Sigmoid colon (tissue), 7 donors: ENCODE measurements around the gene ABCC9. TPM values are rescaled to one million over a fixed set of nuclear protein-coding genes. Genes with fewer than 3 reads are reported as not detected.

Source experiments
- DNase-seq: peaks from one replicate; pipeline ENCODE4 v3.0.0-alpha.2; 2019
- H3K27ac ChIP-seq, 4 donors: fragments of 200-600 bp; sonication (generic); one replicate each; pipeline ENCODE4 v1.5.1; 2016 to 2019; ENCODE audit warnings: mild to moderate bottlenecking in 1 of 4
- H3K27me3 ChIP-seq, 3 donors: fragments of 200-600 bp; sonication (generic); one replicate each; pipeline ENCODE4 v1.5.1; 2019; ENCODE audit warnings: mild to moderate bottlenecking in 1 of 3
- H3K36me3 ChIP-seq, 4 donors: fragments of 200-600 bp; sonication (generic); one replicate each; pipeline ENCODE4 v1.5.1; 2016 to 2019
- H3K4me1 ChIP-seq, 4 donors: fragments of 200-600 bp; sonication (generic); one replicate each; pipeline ENCODE4 v1.5.1; 2017 to 2019
- H3K4me3 ChIP-seq, 4 donors: fragments of 200-600 bp; sonication (generic); one replicate each; pipeline ENCODE4 v1.5.1; 2017 to 2019; ENCODE audit warnings: mild to moderate bottlenecking in 2 of 4, moderate library complexity in 1 of 4
- H3K9me3 ChIP-seq, 4 donors: fragments of 200-600 bp in 3 of 4; sonication (generic) in 3 of 4; one replicate each; pipeline versions ENCODE4 v1.5.1 to v1.6.1; 2013 to 2019
- CTCF ChIP-seq, 4 experiments: fragments of 450-650 bp in 3 of 4; fragments of 200-600 bp in 1 of 4; IDR thresholded peaks; one replicate each; pipeline ENCODE4 v1.5.1; 2016 to 2019; ENCODE audit warnings: antibody characterized with exemption in 4 of 4, mild to moderate bottlenecking in 3 of 4, moderate library complexity in 2 of 4
- EP300 ChIP-seq, 4 donors: sonication (generic); formaldehyde crosslinking; IDR thresholded peaks; one replicate each; pipeline ENCODE4 v1.6.1; 2017; ENCODE audit warnings: antibody characterized with exemption in 4 of 4
- POLR2A ChIP-seq, 2 donors: fragments of 450-650 bp; IDR thresholded peaks; one replicate each; pipeline ENCODE4 v1.6.1; 2016; ENCODE audit warnings: antibody characterized with exemption in 2 of 2, mild to moderate bottlenecking in 2 of 2, moderate library complexity in 2 of 2
- POLR2AphosphoS5 ChIP-seq, 4 donors: sonication (generic); formaldehyde crosslinking; IDR thresholded peaks; one replicate each; pipeline ENCODE4 v1.6.1; 2017; ENCODE audit warnings: antibody characterized with exemption in 4 of 4
- WGBS, 2 donors: extraction: QIAGEN DNeasy Blood & Tissue Kit; methylation state at CpG; one replicate each; pipeline ENCODE4 v1.1.7; 2013; 5-methylcytosine and 5-hydroxymethylcytosine counted together
- intact Hi-C: fragments of 100-400 bp; cut with DNase I; formaldehyde crosslinking; loops from one replicate; pipeline ENCODE4 v1.15.1; 2023
- polyA plus RNA-seq, 3 donors: library from polyadenylated mRNA; stranded (reverse); fragments of 200-250 nt; gene quantifications; one replicate each; pipeline ENCODE4 v1.2.3, GENCODE V29; 2013
- total RNA-seq, 4 donors: library from RNA; depleted of rRNA; stranded (reverse); fragments of >200 nt; gene quantifications; one replicate each; pipeline ENCODE4 v1.1.0, GENCODE V29; 2016
- donor health status: healthy with polysubstance abuse.
- donor health status: Bipolar disorder and iron deficiency.
- donor health status: healthy.

The ABCC9 gene
- total and polyA plus RNA-seq, 7 donors = 0.23 to 39.2 (median 28.2) TPM

- H3K4me1 ChIP-seq = peaks cover 0 to 21% (median 18%) of the 10 kb centered on the region in 4 donors
- 80 to 81% methylated on average over 4 of the region's 4 CpGs for WGBS, 2 donors
- H3K27me3 ChIP-seq = no peaks in the 10 kb centered on the region
- peaks cover 0 to 4% (median 0%) of the 10 kb centered on the region in 4 donors for H3K36me3 ChIP-seq
- DNase-seq = no peak
- TF ChIP-seq CTCF (IDR thresholded peaks at IDR 0.05) (no peak), POLR2A (IDR thresholded peaks at IDR 0.05) (no peak), POLR2AphosphoS5 (IDR thresholded peaks at IDR 0.05) (peak; percentile 70 to 85 (median 82)), EP300 (IDR thresholded peaks at IDR 0.05) (peak; percentile 20 to 79 (median 56))
- H3K9me3 ChIP-seq = no peaks in the 10 kb centered on the region
- H3K27ac ChIP-seq = peak overlapping the region; percentile 15 to 68 (median 33)
- no peak overlapping the region for H3K4me3 ChIP-seq
- intact Hi-C loops = no loop called here
Measured at GRCh38 chr12:21882635-21883034, 58.6 kb downstream of the ABCC9 start.

- intact Hi-C loops = no loop called here
- DNase-seq = no peak
Measured at GRCh38 chr12:21881965-21882364, 59.3 kb downstream of the ABCC9 start.

GRCh38 chr12:21879312-21879711, 61.9 kb downstream of the ABCC9 start:
- WGBS, 2 donors = 76 to 85% methylated on average over 1 of the region's 1 CpG
- no peaks in the 10 kb centered on the region for H3K27me3 ChIP-seq
- no peak for DNase-seq
- intact Hi-C loops = no loop called here
- H3K27ac ChIP-seq = no peak overlapping the region
- peaks cover 0 to 21% (median 18%) of the 10 kb centered on the region in 4 donors for H3K4me1 ChIP-seq
- no peak for TF ChIP-seq POLR2AphosphoS5 (IDR thresholded peaks at IDR 0.05)
- no peak for TF ChIP-seq CTCF (IDR thresholded peaks at IDR 0.05)
- no peak for TF ChIP-seq POLR2A (IDR thresholded peaks at IDR 0.05)
- no peak for TF ChIP-seq EP300 (IDR thresholded peaks at IDR 0.05)
- H3K4me3 ChIP-seq = no peak overlapping the region
- H3K36me3 ChIP-seq = peaks cover 0 to 4% (median 0%) of the 10 kb centered on the region in 4 donors
- H3K9me3 ChIP-seq = no peaks in the 10 kb centered on the region

More at GRCh38 chr12:21881965-21882364, 59.3 kb downstream of the ABCC9 start:
- Histone ChIP-seq H3K4me1 (peaks cover 0 to 21% (median 18%) of the 10 kb centered on the region in 4 donors), H3K27me3 (no peaks in the 10 kb centered on the region), H3K4me3 (no peak overlapping the region), H3K36me3 (peaks cover 0 to 4% (median 0%) of the 10 kb centered on the region in 4 donors), H3K9me3 (no peaks in the 10 kb centered on the region), H3K27ac (peak overlapping the region; percentile 15 to 68 (median 33))
- TF ChIP-seq CTCF (IDR thresholded peaks at IDR 0.05) (no peak), POLR2A (IDR thresholded peaks at IDR 0.05) (no peak), POLR2AphosphoS5 (IDR thresholded peaks at IDR 0.05) (no peak), EP300 (IDR thresholded peaks at IDR 0.05) (no peak)
- WGBS, 2 donors = 73 to 87% methylated on average over 4 of the region's 4 CpGs

- H3K4me1 ChIP-seq = peaks cover 0 to 9% (median 9%) of the 10 kb centered on the region in 4 donors
- no peak overlapping the region for H3K4me3 ChIP-seq
- TF ChIP-seq CTCF (IDR thresholded peaks at IDR 0.05) (no peak), POLR2A (IDR thresholded peaks at IDR 0.05) (no peak), EP300 (IDR thresholded peaks at IDR 0.05) (no peak), POLR2AphosphoS5 (IDR thresholded peaks at IDR 0.05) (no peak)
- no peak for DNase-seq
- WGBS, 2 donors = 81 to 86% methylated on average over 2 of the region's 2 CpGs
- H3K27me3 ChIP-seq = no peaks in the 10 kb centered on the region
- intact Hi-C loops = no loop called here
- H3K27ac ChIP-seq = no peak overlapping the region
- H3K9me3 ChIP-seq = peaks cover 0 to 4% (median 0%) of the 10 kb centered on the region in 4 donors
- peaks cover 0 to 6% (median 0%) of the 10 kb centered on the region in 4 donors for H3K36me3 ChIP-seq
Measured at GRCh38 chr12:21877293-21877982, 63.8 kb downstream of the ABCC9 start.
